Stimulated activated effector memory CD8-positive, alpha-beta T cell treated with anti-CD3 and anti-CD28 coated beads, Interleukin-12 subunit alpha, Interleukin-12 subunit beta, amount 100 ng/mL, for 72 hours (primary cell): ENCODE results near the gene SPDYC.
A peak's percentile ranks its signal among the peaks of the same experiment; 100 is the strongest.
"Not testable (repeated sequence)": the region's sequence is repeated elsewhere in the genome, so short reads cannot be mapped to it uniquely, and the experiment has no call there.

ENCODE experiments used
- ATAC-seq: fragments of 150-1000 bp; cut with Tn5 transposase; 2 replicates; pipeline ENCODE4 v1.10.0; 2021
- DNase-seq, 2 donors: peaks; one replicate each; pipeline ENCODE4 v3.0.0; 2021 to 2022; ENCODE audit warnings: low spot score in 2 of 2
- H3K27ac Mint-ChIP-seq: one replicate; pipeline ENCODE4 v1.8.0; 2022; ENCODE audit warnings: mild to moderate bottlenecking, mixed read lengths
- H3K36me3 Mint-ChIP-seq: one replicate; pipeline ENCODE4 v1.8.0; 2022; ENCODE audit warnings: mild to moderate bottlenecking, mixed read lengths
- H3K4me1 Mint-ChIP-seq: one replicate; pipeline ENCODE4 v1.8.0; 2022; ENCODE audit warnings: mixed read lengths
- H3K4me3 Mint-ChIP-seq: one replicate; pipeline ENCODE4 v1.8.0; 2022; ENCODE audit warnings: mild to moderate bottlenecking, mixed read lengths
- H3K9me3 Mint-ChIP-seq: one replicate; pipeline ENCODE4 v1.8.0; 2022; ENCODE audit warnings: mixed read lengths

SPDYC gene

DNA sequence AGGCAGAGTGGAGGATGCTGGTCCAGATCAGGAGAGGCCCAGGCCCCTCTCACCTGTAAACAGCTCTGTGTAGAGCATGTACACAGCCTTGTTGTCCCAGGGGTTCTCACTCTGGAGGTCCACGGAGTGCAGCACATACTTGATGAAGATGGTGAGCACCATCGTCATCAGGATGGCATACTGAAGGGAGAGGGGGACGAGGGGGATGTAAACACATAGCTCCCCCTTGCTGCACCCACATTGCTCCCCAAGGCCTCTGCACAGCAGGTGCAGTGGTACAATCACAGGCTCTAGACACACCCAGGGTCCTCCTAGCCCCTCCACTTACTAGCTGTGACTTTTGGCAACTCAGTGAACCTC, 38.6 kb upstream of the SPDYC start:
- Mint-ChIP-seq H3K36me3 (peaks cover 99% of the 10 kb centered on the region), H3K27ac (peak overlapping the region; percentile 43), H3K4me1 (peaks cover 49% of the 10 kb centered on the region), H3K4me3 (no peak overlapping the region), H3K9me3 (no peaks in the 10 kb centered on the region)
- DNase-seq (no peak), ATAC-seq (no peak)

DNA sequence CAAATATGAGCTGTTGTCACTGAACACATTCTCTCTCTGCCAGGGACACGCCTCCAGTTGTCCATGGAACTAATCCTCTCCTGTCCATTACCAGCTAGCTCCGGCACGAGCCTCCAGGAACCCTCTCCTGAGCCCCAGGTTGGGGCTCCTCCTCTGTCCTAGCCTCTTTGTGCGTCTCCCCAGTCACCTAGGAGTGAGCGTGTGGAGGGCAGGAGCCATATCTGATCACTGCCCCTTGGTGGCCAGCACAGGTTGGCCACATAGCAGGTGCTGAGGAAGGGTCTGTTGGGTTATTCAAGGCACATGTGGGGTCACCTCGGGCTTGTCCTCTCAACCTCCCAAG, 38.2 kb upstream of the SPDYC start:
- peak overlapping the region; percentile 100 for H3K27ac Mint-ChIP-seq
- peak overlapping the region; percentile 98 for H3K4me3 Mint-ChIP-seq
- H3K9me3 Mint-ChIP-seq: no peaks in the 10 kb centered on the region
- ATAC-seq (no peak), DNase-seq (no peak)
- H3K36me3 Mint-ChIP-seq: peaks cover 94% of the 10 kb centered on the region
- H3K4me1 Mint-ChIP-seq: peaks cover 53% of the 10 kb centered on the region

DNA sequence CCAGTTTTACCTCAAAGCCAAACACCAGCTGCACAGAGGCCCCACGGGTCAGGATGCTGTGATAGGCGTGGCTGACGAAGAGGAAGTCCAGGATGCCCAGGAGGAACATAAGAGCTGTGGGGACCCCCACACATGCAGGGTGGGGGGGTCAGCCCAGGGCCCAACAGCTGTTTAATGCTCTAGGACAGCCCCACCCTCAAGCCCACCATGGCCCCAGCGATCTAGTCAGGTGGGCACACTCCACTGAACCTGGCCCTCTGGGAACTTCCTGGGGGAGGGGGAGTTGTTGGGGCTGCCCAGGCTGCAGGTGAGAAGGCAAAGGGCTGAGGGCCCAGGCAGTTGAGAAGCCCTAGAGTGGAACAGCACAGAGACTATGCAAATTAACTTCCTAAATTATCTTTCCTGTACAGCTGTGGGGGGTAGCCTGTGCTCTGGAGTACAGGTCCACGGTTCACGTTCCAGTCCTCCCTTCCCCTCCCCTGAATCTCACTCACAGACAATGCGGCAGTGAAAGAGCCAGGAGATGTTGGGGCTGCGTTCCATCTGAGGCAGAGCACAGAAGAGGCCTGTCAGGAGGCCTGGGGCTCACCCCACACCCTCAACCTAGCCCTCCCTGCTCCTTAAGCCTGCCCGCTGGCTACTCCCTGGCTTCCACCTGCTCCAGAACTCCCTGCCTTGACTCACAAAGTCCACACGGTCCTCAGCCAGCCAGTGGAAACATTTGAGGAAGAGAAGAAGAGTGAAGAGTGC, 37.6 kb upstream of the SPDYC start:
- no peaks in the 10 kb centered on the region for H3K9me3 Mint-ChIP-seq
- H3K27ac Mint-ChIP-seq: peak overlapping the region; percentile 100
- H3K4me3 Mint-ChIP-seq: peak overlapping the region; percentile 98
- H3K36me3 Mint-ChIP-seq: peaks cover 89% of the 10 kb centered on the region
- no peak for ATAC-seq
- H3K4me1 Mint-ChIP-seq: peaks cover 53% of the 10 kb centered on the region
- DNase-seq: no peak

- H3K36me3 Mint-ChIP-seq: peaks cover 81% of the 10 kb centered on the region
- H3K4me1 Mint-ChIP-seq: peaks cover 53% of the 10 kb centered on the region
- H3K9me3 Mint-ChIP-seq: no peaks in the 10 kb centered on the region
- no peak for DNase-seq
- ATAC-seq: no peak
- peak overlapping the region; percentile 98 for H3K4me3 Mint-ChIP-seq
- H3K27ac Mint-ChIP-seq: peak overlapping the region; percentile 100
Measured at GRCh38 chr11:65132988-65133700, 36.9 kb upstream of the SPDYC start.

- ATAC-seq (no peak), DNase-seq (no peak)
- H3K4me3 Mint-ChIP-seq: peak overlapping the region; percentile 98
- H3K27ac Mint-ChIP-seq: peak overlapping the region; percentile 100
- H3K9me3 Mint-ChIP-seq: no peaks in the 10 kb centered on the region
- H3K4me1 Mint-ChIP-seq: peaks cover 53% of the 10 kb centered on the region
- peaks cover 76% of the 10 kb centered on the region for H3K36me3 Mint-ChIP-seq
Measured at GRCh38 chr11:65133724-65134123, 36.3 kb upstream of the SPDYC start.

DNA sequence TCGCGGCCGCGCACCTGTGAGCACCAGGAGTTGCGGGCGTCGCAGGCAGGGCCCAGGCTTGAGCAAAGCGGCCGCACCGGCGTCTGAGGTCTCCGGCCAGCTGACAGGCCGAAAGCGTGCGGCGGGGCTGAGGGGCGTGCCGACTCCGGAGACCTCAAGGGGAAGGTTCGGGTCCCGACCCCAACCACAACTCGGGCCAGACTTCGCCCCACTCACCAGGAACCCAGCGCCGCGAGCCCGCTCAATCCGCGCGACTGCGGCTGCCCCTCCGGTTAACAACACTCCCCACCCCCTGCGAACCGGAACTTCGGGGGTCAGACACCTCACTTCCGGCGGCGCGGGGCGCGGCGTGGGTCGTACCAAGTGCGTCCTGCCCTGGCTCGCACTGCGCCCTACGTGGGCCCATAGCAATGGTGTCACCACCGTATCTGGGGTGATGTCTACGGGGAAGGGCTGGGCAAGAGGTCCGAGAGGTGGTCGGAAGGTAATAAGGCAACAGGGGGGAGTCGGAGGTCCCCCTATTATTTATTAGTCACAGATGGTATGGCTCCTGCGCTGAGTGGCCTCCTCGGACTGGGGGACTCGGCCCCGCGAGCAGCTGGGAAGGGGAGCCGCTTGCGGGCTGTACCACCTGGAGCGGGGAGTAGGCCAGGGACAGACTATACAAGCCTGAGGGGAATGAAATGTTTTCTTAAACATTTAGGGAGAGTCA, 35.6 kb upstream of the SPDYC start, which contains the start of gene SYVN1:
TSS of gene SYVN1 (minus strand) at position 280 of the 712 bp plus-strand sequence. CDS start 918 bp downstream, outside the sequence.
- peaks cover 69% of the 10 kb centered on the region for H3K36me3 Mint-ChIP-seq
- H3K4me3 Mint-ChIP-seq: peak within 1 kb of the TSS; percentile 98
- H3K4me1 Mint-ChIP-seq: peaks cover 53% of the 10 kb centered on the region

GRCh38 chr11:65134952-65135632, 34.9 kb upstream of the SPDYC start:
- no peak for DNase-seq
- Mint-ChIP-seq H3K4me1 (peaks cover 53% of the 10 kb centered on the region), H3K4me3 (peak overlapping the region; percentile 98), H3K9me3 (no peaks in the 10 kb centered on the region), H3K36me3 (peaks cover 62% of the 10 kb centered on the region), H3K27ac (peak overlapping the region; percentile 100)
- ATAC-seq: peak; percentile 91

More for the DNA sequence above, 35.6 kb upstream of the SPDYC start, which contains the start of gene SYVN1:
- peak; percentile 92 for ATAC-seq
- DNase-seq: peak; percentile 86 to 95
- H3K9me3 Mint-ChIP-seq: no peaks in the 10 kb centered on the region
- peak within 1 kb of the TSS; percentile 100 for H3K27ac Mint-ChIP-seq

- Mint-ChIP-seq H3K9me3 (no peaks in the 10 kb centered on the region), H3K4me3 (peak overlapping the region; percentile 98), H3K36me3 (peaks cover 56% of the 10 kb centered on the region), H3K4me1 (peaks cover 53% of the 10 kb centered on the region), H3K27ac (peak overlapping the region; percentile 100)
- ATAC-seq (no peak), DNase-seq (no peak)
Measured at GRCh38 chr11:65135633-65136145, 34.3 kb upstream of the SPDYC start.

- Mint-ChIP-seq H3K4me1 (peaks cover 46% of the 10 kb centered on the region), H3K4me3 (peak overlapping the region; percentile 98), H3K36me3 (peaks cover 47% of the 10 kb centered on the region), H3K9me3 (no peaks in the 10 kb centered on the region), H3K27ac (peak overlapping the region; percentile 100)
- DNase-seq: no peak
- ATAC-seq: no peak
Measured at GRCh38 chr11:65136515-65137096, 33.4 kb upstream of the SPDYC start.

GRCh38 chr11:65141896-65142494, 28.0 kb upstream of the SPDYC start:
- ATAC-seq: no peak
- Mint-ChIP-seq H3K36me3 (no peaks in the 10 kb centered on the region), H3K4me1 (no peaks in the 10 kb centered on the region), H3K27ac (no peak overlapping the region), H3K9me3 (no peaks in the 10 kb centered on the region), H3K4me3 (no peak overlapping the region)
- DNase-seq: no peak

- ATAC-seq (no peak), DNase-seq (no peak)
- Mint-ChIP-seq H3K9me3 (no peaks in the 10 kb centered on the region), H3K4me1 (peaks cover 15% of the 10 kb centered on the region), H3K27ac (no peak overlapping the region), H3K36me3 (peaks cover 5% of the 10 kb centered on the region), H3K4me3 (no peak overlapping the region)
Measured at GRCh38 chr11:65147352-65148075, 22.5 kb upstream of the SPDYC start.

DNA sequence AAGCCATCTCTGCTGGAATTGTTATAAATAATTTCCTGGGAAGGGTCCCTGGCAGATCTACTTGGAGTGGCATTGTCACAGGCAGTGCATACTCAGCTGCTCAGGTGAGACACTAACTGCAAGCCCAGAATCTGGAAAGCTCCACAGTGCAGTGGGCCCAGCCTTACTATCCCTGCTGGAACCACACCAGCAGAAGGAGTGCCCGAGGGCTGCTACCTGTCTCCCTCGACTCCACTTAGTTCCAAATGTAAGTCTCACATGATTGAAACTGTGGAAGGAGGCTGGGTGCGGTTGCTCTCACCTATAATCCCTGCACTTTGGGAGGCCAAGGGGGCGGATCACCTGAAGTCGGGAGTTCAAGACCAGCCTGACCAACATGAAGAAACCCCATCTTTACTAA, 21.4 kb upstream of the SPDYC start:
- H3K4me3 Mint-ChIP-seq: no peak overlapping the region
- no peak for ATAC-seq
- no peaks in the 10 kb centered on the region for H3K9me3 Mint-ChIP-seq
- no peak overlapping the region for H3K27ac Mint-ChIP-seq
- H3K4me1 Mint-ChIP-seq: peaks cover 20% of the 10 kb centered on the region
- no peak for DNase-seq
- peaks cover 5% of the 10 kb centered on the region for H3K36me3 Mint-ChIP-seq

DNA sequence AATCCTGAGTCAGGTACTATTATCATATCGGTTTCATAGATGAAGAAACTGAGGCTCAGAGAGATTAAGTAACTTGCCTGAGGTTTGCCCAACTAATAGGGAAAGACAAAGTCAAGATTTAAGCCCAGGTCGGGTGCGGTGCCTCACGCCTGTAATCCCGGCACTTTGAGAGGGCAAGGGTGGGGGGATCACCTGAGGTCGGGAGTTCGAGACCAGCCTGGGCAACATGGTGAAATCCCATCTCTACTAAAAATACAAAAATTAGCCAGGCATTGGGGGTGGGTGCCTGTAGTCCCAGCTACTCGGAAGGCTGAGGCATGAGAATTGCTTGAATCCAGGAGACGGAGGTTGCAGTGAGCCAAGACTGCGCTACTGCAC, 19.9 kb upstream of the SPDYC start:
- H3K36me3 Mint-ChIP-seq, DNase-seq, H3K9me3 Mint-ChIP-seq, H3K4me3 Mint-ChIP-seq, H3K27ac Mint-ChIP-seq, ATAC-seq: not testable (repeated sequence)
- H3K4me1 Mint-ChIP-seq: peaks cover 20% of the 10 kb centered on the region
